GM23248 (cell line): ENCODE results near the gene ATG5.

Source experiments
- EZH2 ChIP-seq: fragments of 200-600 bp; sonication (generic); IDR thresholded peaks from 2 replicates; pipeline ENCODE4 v1.6.1; 2018; ENCODE audit warnings: antibody characterized with exemption, mild to moderate bottlenecking; ENCODE audit not compliant: insufficient read depth, poor library complexity, severe bottlenecking
- EZH2phosphoT487 ChIP-seq: fragments of 200-600 bp; sonication (generic); IDR thresholded peaks from 2 replicates; pipeline ENCODE4 v1.6.1; 2018; ENCODE audit warnings: antibody characterized with exemption, moderate library complexity, mild to moderate bottlenecking, low read depth; ENCODE audit not compliant: insufficient read depth

DNA sequence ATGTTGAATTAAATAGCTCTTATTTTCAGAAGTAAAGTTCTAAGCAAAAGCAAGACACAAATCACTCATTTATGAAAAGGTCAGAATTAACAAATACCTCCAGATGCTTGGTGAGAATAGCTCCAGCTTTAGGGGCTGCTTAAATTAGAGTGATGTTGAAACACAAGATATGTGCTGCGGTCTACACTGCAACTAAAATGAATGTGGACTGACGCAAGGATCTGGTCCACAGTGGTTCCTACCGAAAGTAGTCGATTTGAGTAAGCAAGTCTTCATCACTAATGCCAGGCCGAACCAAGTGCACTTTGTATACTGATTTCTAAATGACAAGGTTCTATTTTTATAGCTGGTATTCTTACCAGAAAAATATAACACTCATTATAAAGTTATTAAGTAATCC lies 143.1 kb downstream of the ATG5 start:
- TF ChIP-seq EZH2 (no peak), EZH2phosphoT487 (no peak)
